ENCODE measurements around the gene KCNK3.
A peak's percentile ranks its signal among the peaks of the same experiment; 100 is the strongest.

KCNK3 gene

DNA sequence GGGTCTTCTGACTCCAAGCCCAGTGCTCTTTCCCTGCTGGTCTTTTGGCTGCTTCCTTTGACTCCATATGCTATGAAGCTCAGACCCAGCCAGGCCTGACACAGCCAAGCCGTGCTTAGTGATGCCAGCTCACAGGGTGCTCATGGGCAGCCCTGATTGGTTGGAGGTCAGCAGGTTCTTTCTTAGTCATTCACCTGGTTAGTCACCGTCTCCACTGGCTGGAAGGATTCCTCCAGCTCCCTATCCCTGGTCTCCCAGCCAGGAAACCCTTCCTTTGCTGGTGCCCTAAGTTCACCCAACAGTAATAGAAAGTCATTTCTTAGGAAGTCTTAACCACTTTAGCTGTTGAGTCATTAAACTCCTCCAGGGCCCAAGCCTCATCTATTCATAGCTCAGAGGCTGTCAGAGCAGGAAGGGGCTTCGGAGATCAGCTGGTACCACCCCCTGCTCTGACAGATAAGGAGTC is 3.9 kb downstream of the KCNK3 start:
- peak overlapping the region; percentile 5 for H3K9ac ChIP-seq (ENCODE audit: low read length)
- peaks cover 13% of the 10 kb centered on the region for H3K4me1 ChIP-seq (ENCODE audit: control insufficient read depth, insufficient read depth, low read depth, low read length)
- H3K9me3 ChIP-seq (ENCODE audit: control insufficient read depth, low read length) = no peaks in the 10 kb centered on the region
- no peak overlapping the region for H3K4me2 ChIP-seq (ENCODE audit: low read length, poor library complexity, severe bottlenecking)
- 12% methylated on average over 3 of the region's 3 CpGs for WGBS
- H3K4ac ChIP-seq (ENCODE audit: low read depth in 1 of 2, low read length in 2 of 2) = no peak overlapping the region
- no peak overlapping the region for H2BK5ac ChIP-seq (ENCODE audit: low read depth, low read length, poor library complexity, severe bottlenecking)
- H2BK120ac ChIP-seq (ENCODE audit: low read depth, low read length) = no peak overlapping the region
- H2AK5ac ChIP-seq (ENCODE audit: low read length, severe bottlenecking) = no peak overlapping the region
- H3K4me3 ChIP-seq (ENCODE audit: insufficient read depth in 1 of 2, low read depth in 1 of 2, low read length in 2 of 2) = no peak overlapping the region
- no peak overlapping the region for H3K23ac ChIP-seq (ENCODE audit: low read length in 2 of 2)
- no peak overlapping the region for H3K18ac ChIP-seq (ENCODE audit: low read depth in 1 of 2, low read length in 2 of 2)
- H2BK15ac ChIP-seq (ENCODE audit: low read depth, poor library complexity, severe bottlenecking) = no peak overlapping the region
- no peaks in the 10 kb centered on the region for H3K79me1 ChIP-seq (replicated peaks; ENCODE audit: low read length, poor library complexity, severe bottlenecking)
- peaks cover 22 to 60% of the 10 kb centered on the region in 2 experiments for H3K27me3 ChIP-seq (ENCODE audit: control insufficient read depth in 1 of 2, insufficient read depth in 1 of 2, low read length in 2 of 2)
- H2BK12ac ChIP-seq (ENCODE audit: low read length in 2 of 2) = no peak overlapping the region
- no peaks in the 10 kb centered on the region for H3K36me3 ChIP-seq (ENCODE audit: control insufficient read depth in 1 of 2, insufficient read depth in 2 of 2, low read depth in 1 of 2, low read length in 2 of 2)
- no peak overlapping the region for H2AFZ ChIP-seq (ENCODE audit: low read depth, low read length)
- DNase-seq = peak; percentile 73
- H4K8ac ChIP-seq (ENCODE audit: low read length) = no peak overlapping the region
- no peak overlapping the region for H3K27ac ChIP-seq (ENCODE audit: low read length, poor library complexity, severe bottlenecking)
- no peak overlapping the region for H4K91ac ChIP-seq (ENCODE audit: low read length)
- no peak overlapping the region for H3K14ac ChIP-seq (ENCODE audit: low read length in 2 of 2)

DNA sequence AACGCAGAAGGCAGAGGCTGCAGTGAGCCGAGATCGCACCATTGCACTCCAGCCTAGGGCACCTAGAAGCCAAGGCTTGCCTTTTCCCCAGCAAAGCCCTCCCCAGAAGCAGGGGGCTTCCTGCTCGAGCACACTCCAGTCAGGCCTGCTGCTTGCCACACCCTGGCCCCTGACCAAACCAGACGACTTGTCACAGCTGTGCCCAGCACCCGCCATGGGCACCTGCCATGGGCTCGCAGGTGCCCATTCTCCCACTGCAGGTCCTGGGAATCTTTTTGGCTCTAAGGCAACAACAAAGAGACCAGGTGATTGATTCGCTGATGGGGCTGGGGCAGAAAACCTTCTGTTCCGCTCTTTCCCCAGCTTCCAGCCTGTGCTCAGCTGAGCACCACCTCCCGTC is 4.9 kb downstream of the KCNK3 start:
- Histone ChIP-seq H3K18ac (ENCODE audit: low read depth in 1 of 2, low read length in 2 of 2) (no peak overlapping the region), H3K36me3 (ENCODE audit: control insufficient read depth in 1 of 2, insufficient read depth in 2 of 2, low read depth in 1 of 2, low read length in 2 of 2) (no peaks in the 10 kb centered on the region), H3K4me3 (ENCODE audit: insufficient read depth in 1 of 2, low read depth in 1 of 2, low read length in 2 of 2) (no peak overlapping the region), H2BK120ac (ENCODE audit: low read depth, low read length) (no peak overlapping the region), H2BK12ac (ENCODE audit: low read length in 2 of 2) (no peak overlapping the region), H3K79me1 (replicated peaks; ENCODE audit: low read length, poor library complexity, severe bottlenecking) (no peaks in the 10 kb centered on the region), H3K4me2 (ENCODE audit: low read length, poor library complexity, severe bottlenecking) (no peak overlapping the region), H3K9ac (ENCODE audit: low read length) (no peak overlapping the region), H3K4ac (ENCODE audit: low read depth in 1 of 2, low read length in 2 of 2) (no peak overlapping the region), H4K8ac (ENCODE audit: low read length) (no peak overlapping the region), H3K4me1 (ENCODE audit: control insufficient read depth, insufficient read depth, low read depth, low read length) (peaks cover 13% of the 10 kb centered on the region), H2BK5ac (ENCODE audit: low read depth, low read length, poor library complexity, severe bottlenecking) (no peak overlapping the region), H4K91ac (ENCODE audit: low read length) (no peak overlapping the region), H3K27me3 (ENCODE audit: control insufficient read depth in 1 of 2, insufficient read depth in 1 of 2, low read length in 2 of 2) (peaks cover 16 to 52% of the 10 kb centered on the region in 2 experiments), H3K23ac (ENCODE audit: low read length in 2 of 2) (no peak overlapping the region), H2AFZ (ENCODE audit: low read depth, low read length) (no peak overlapping the region), H2AK5ac (ENCODE audit: low read length, severe bottlenecking) (no peak overlapping the region), H2BK15ac (ENCODE audit: low read depth, poor library complexity, severe bottlenecking) (no peak overlapping the region), H3K27ac (ENCODE audit: low read length, poor library complexity, severe bottlenecking) (no peak overlapping the region), H3K9me3 (ENCODE audit: control insufficient read depth, low read length) (no peaks in the 10 kb centered on the region), H3K14ac (ENCODE audit: low read length in 2 of 2) (no peak overlapping the region)
- DNase-seq = no peak
- 87% methylated on average over 10 of the region's 10 CpGs for WGBS

GRCh38 chr2:26699295-26699694 is 6.8 kb downstream of the KCNK3 start:
- no peak overlapping the region for H3K23ac ChIP-seq (ENCODE audit: low read length in 2 of 2)
- H3K18ac ChIP-seq (ENCODE audit: low read depth in 1 of 2, low read length in 2 of 2) = no peak overlapping the region
- H2BK12ac ChIP-seq (ENCODE audit: low read length in 2 of 2) = no peak overlapping the region
- no peak overlapping the region for H3K4ac ChIP-seq (ENCODE audit: low read depth in 1 of 2, low read length in 2 of 2)
- no peak overlapping the region for H2BK15ac ChIP-seq (ENCODE audit: low read depth, poor library complexity, severe bottlenecking)
- H2BK120ac ChIP-seq (ENCODE audit: low read depth, low read length) = no peak overlapping the region
- WGBS = 76% methylated on average over 4 of the region's 6 CpGs
- no peak overlapping the region for H4K8ac ChIP-seq (ENCODE audit: low read length)
- no peak for DNase-seq
- H3K9me3 ChIP-seq (ENCODE audit: control insufficient read depth, low read length) = no peaks in the 10 kb centered on the region
- no peak overlapping the region for H2BK5ac ChIP-seq (ENCODE audit: low read depth, low read length, poor library complexity, severe bottlenecking)
- H3K9ac ChIP-seq (ENCODE audit: low read length) = no peak overlapping the region
- H3K4me1 ChIP-seq (ENCODE audit: control insufficient read depth, insufficient read depth, low read depth, low read length) = peaks cover 4% of the 10 kb centered on the region
- H3K14ac ChIP-seq (ENCODE audit: low read length in 2 of 2) = no peak overlapping the region
- no peaks in the 10 kb centered on the region for H3K36me3 ChIP-seq (ENCODE audit: control insufficient read depth in 1 of 2, insufficient read depth in 2 of 2, low read depth in 1 of 2, low read length in 2 of 2)
- H3K4me3 ChIP-seq (ENCODE audit: insufficient read depth in 1 of 2, low read depth in 1 of 2, low read length in 2 of 2) = no peak overlapping the region
- no peak overlapping the region for H2AK5ac ChIP-seq (ENCODE audit: low read length, severe bottlenecking)
- H4K91ac ChIP-seq (ENCODE audit: low read length) = no peak overlapping the region
- no peak overlapping the region for H2AFZ ChIP-seq (ENCODE audit: low read depth, low read length)
- H3K27me3 ChIP-seq (ENCODE audit: control insufficient read depth in 1 of 2, insufficient read depth in 1 of 2, low read length in 2 of 2) = peaks cover 5 to 44% of the 10 kb centered on the region in 2 experiments
- peak overlapping the region; percentile 7 for H3K4me2 ChIP-seq (ENCODE audit: low read length, poor library complexity, severe bottlenecking)
- H3K79me1 ChIP-seq (replicated peaks; ENCODE audit: low read length, poor library complexity, severe bottlenecking) = no peaks in the 10 kb centered on the region
- H3K27ac ChIP-seq (ENCODE audit: low read length, poor library complexity, severe bottlenecking) = no peak overlapping the region

- H2BK5ac ChIP-seq (ENCODE audit: low read depth, low read length, poor library complexity, severe bottlenecking) = no peak overlapping the region
- H2AK5ac ChIP-seq (ENCODE audit: low read length, severe bottlenecking) = no peak overlapping the region
- no peak for DNase-seq
- no peak overlapping the region for H3K27ac ChIP-seq (ENCODE audit: low read length, poor library complexity, severe bottlenecking)
- H3K18ac ChIP-seq (ENCODE audit: low read depth in 1 of 2, low read length in 2 of 2) = no peak overlapping the region
- no peak overlapping the region for H3K4me2 ChIP-seq (ENCODE audit: low read length, poor library complexity, severe bottlenecking)
- H2BK12ac ChIP-seq (ENCODE audit: low read length in 2 of 2) = no peak overlapping the region
- no peak overlapping the region for H3K4me3 ChIP-seq (ENCODE audit: insufficient read depth in 1 of 2, low read depth in 1 of 2, low read length in 2 of 2)
- H3K9me3 ChIP-seq (ENCODE audit: control insufficient read depth, low read length) = no peaks in the 10 kb centered on the region
- WGBS = 91% methylated on average over 4 of the region's 4 CpGs
- no peak overlapping the region for H2AFZ ChIP-seq (ENCODE audit: low read depth, low read length)
- no peaks in the 10 kb centered on the region for H3K36me3 ChIP-seq (ENCODE audit: control insufficient read depth in 1 of 2, insufficient read depth in 2 of 2, low read depth in 1 of 2, low read length in 2 of 2)
- H3K4me1 ChIP-seq (ENCODE audit: control insufficient read depth, insufficient read depth, low read depth, low read length) = peaks cover 9% of the 10 kb centered on the region
- no peak overlapping the region for H3K9ac ChIP-seq (ENCODE audit: low read length)
- peaks cover 0 to 36% of the 10 kb centered on the region in 2 experiments for H3K27me3 ChIP-seq (ENCODE audit: control insufficient read depth in 1 of 2, insufficient read depth in 1 of 2, low read length in 2 of 2)
- no peak overlapping the region for H2BK15ac ChIP-seq (ENCODE audit: low read depth, poor library complexity, severe bottlenecking)
- H3K4ac ChIP-seq (ENCODE audit: low read depth in 1 of 2, low read length in 2 of 2) = no peak overlapping the region
- H2BK120ac ChIP-seq (ENCODE audit: low read depth, low read length) = no peak overlapping the region
- H3K14ac ChIP-seq (ENCODE audit: low read length in 2 of 2) = no peak overlapping the region
- H3K23ac ChIP-seq (ENCODE audit: low read length in 2 of 2) = no peak overlapping the region
- no peaks in the 10 kb centered on the region for H3K79me1 ChIP-seq (replicated peaks; ENCODE audit: low read length, poor library complexity, severe bottlenecking)
- no peak overlapping the region for H4K8ac ChIP-seq (ENCODE audit: low read length)
- no peak overlapping the region for H4K91ac ChIP-seq (ENCODE audit: low read length)
Observed at GRCh38 chr2:26700078-26700477, 7.6 kb downstream of the KCNK3 start.

All from mesenchymal stem cell (in vitro differentiated cells and primary cell).